Peyer's patch (tissue), 4 donors: ENCODE results near the gene PRPF19.

Source experiments
- CTCF ChIP-seq, 6 experiments: fragments of 450-650 bp in 4 of 6; fragments of 200-600 bp in 2 of 6; sonication (generic) in 1 of 6; IDR thresholded peaks; one replicate each; pipeline ENCODE4 v1.5.1; 2017 to 2019; ENCODE audit warnings: antibody characterized with exemption in 6 of 6, mild to moderate bottlenecking in 3 of 6, moderate library complexity in 1 of 6
- POLR2A ChIP-seq, 2 donors: fragments of 450-650 bp; IDR thresholded peaks; one replicate each; pipeline ENCODE4 v1.5.1; 2017; ENCODE audit warnings: antibody characterized with exemption in 2 of 2, mild to moderate bottlenecking in 2 of 2, moderate library complexity in 2 of 2

GRCh38 chr11:60867871-60868681 is 38.3 kb downstream of the PRPF19 start:
- TF ChIP-seq CTCF (IDR thresholded peaks at IDR 0.05): no peak
- TF ChIP-seq POLR2A (IDR thresholded peaks at IDR 0.05): no peak
